ENCODE data around the gene BARHL1. TPM values are rescaled to one million over a fixed set of nuclear protein-coding genes. Genes with fewer than 3 reads are reported as not detected.

The BARHL1 gene
- total RNA-seq, 1 experiment from 2014 or later, result not detected

DNA sequence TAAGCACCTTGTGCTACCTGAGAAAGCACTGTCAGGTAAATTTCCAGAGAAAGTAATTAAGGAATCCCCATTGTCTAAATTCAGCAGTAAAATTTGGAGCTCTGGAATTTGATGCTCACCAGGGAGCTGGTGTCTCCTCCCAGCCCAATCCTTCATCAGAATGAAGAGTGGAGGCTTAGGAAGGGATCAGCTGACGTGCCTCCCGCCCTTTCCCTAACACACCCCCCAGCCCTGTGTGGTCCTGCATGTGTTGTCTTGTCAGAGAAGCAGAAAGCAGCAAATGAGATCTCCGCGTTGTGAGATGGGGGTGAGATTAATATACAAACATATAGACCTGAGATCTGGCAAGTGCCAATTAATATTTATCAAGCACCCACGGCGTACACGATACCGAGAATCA lies 26.9 kb upstream of the BARHL1 start:
- ChIA-PET CTCF (no interaction called here), RAD21 (ENCODE audit: low non-redundant PET in 1 of 2, low total read pairs in 2 of 2, uncharacterized antibody in 2 of 2, unreplicated experiment in 2 of 2) (no interaction called here), POLR2A (no interaction called here)
- no peaks in the 10 kb centered on the region for H3K9me2 ChIP-seq (ENCODE audit: insufficient read depth)
- no peak overlapping the region for H3K4me3 ChIP-seq (replicated peaks in 1 of 2; ENCODE audit: low read depth in 1 of 2, low read length in 2 of 2)
- H3K27ac ChIP-seq (ENCODE audit: low read depth, low read length), result no peak overlapping the region
- no peak overlapping the region for H3K9ac ChIP-seq (ENCODE audit: low read length)
- no peaks in the 10 kb centered on the region for H3K9me3 ChIP-seq (ENCODE audit: control insufficient read depth in 1 of 2, insufficient read depth in 1 of 2, low read depth in 1 of 2, low read length in 2 of 2)
- H3K27me3 ChIP-seq (ENCODE audit: insufficient read depth, low read length), result no peaks in the 10 kb centered on the region; the same call in 1 of the 2 replicates
- no peak overlapping the region for H3K4me2 ChIP-seq (ENCODE audit: low read length)
- H3K36me3 ChIP-seq (ENCODE audit: control insufficient read depth in 1 of 2, insufficient read depth in 2 of 2, low read length in 2 of 2), result no peaks in the 10 kb centered on the region
- ATAC-seq (no peak), DNase-seq (ENCODE audit: low read depth, low spot score) (no peak)
- no peaks in the 10 kb centered on the region for H3K79me2 ChIP-seq (ENCODE audit: insufficient read depth, low read length)
- TF ChIP-seq CBX3 (IDR thresholded peaks at IDR 0.05; ENCODE audit: low read depth) (no peak), JUND (IDR thresholded peaks at IDR 0.05) (no peak), EZH2 (IDR thresholded peaks at IDR 0.05) (no peak), EZH2phosphoT487 (IDR thresholded peaks at IDR 0.05; ENCODE audit: borderline replicate concordance) (no peak), ELF1 (IDR thresholded peaks at IDR 0.05; ENCODE audit: borderline replicate concordance, low read depth) (no peak), POLR2AphosphoS5 (IDR thresholded peaks at IDR 0.05; ENCODE audit: low read depth, low read length) (no peak), POLR2A (IDR thresholded peaks at IDR 0.05; ENCODE audit: borderline replicate concordance, extremely low read depth, insufficient read depth, insufficient read length) (no peak), FOSL1 (IDR thresholded peaks at IDR 0.05; ENCODE audit: low read depth) (no peak), CEBPB (IDR thresholded peaks at IDR 0.05; ENCODE audit: low read depth) (no peak), RAD21 (IDR thresholded peaks at IDR 0.05; ENCODE audit: low read depth) (no peak), YY1 (IDR thresholded peaks at IDR 0.05; ENCODE audit: extremely low read depth, insufficient replicate concordance, low read depth, low read length) (no peak), SIN3A (IDR thresholded peaks at IDR 0.05; ENCODE audit: low read depth) (no peak), ZFX (IDR thresholded peaks at IDR 0.05) (no peak), EGR1 (IDR thresholded peaks at IDR 0.05; ENCODE audit: low read depth) (no peak)
- TF ChIP-seq, protein P1, sequence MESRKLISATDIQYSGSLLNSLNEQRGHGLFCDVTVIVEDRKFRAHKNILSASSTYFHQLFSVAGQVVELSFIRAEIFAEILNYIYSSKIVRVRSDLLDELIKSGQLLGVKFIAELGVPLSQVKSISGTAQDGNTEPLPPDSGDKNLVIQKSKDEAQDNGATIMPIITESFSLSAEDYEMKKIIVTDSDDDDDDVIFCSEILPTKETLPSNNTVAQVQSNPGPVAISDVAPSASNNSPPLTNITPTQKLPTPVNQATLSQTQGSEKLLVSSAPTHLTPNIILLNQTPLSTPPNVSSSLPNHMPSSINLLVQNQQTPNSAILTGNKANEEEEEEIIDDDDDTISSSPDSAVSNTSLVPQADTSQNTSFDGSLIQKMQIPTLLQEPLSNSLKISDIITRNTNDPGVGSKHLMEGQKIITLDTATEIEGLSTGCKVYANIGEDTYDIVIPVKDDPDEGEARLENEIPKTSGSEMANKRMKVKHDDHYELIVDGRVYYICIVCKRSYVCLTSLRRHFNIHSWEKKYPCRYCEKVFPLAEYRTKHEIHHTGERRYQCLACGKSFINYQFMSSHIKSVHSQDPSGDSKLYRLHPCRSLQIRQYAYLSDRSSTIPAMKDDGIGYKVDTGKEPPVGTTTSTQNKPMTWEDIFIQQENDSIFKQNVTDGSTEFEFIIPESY (IDR thresholded peaks at IDR 0.05; ENCODE audit: extremely low read depth, insufficient replicate concordance, low read length), result no peak
- TF ChIP-seq, protein P2, sequence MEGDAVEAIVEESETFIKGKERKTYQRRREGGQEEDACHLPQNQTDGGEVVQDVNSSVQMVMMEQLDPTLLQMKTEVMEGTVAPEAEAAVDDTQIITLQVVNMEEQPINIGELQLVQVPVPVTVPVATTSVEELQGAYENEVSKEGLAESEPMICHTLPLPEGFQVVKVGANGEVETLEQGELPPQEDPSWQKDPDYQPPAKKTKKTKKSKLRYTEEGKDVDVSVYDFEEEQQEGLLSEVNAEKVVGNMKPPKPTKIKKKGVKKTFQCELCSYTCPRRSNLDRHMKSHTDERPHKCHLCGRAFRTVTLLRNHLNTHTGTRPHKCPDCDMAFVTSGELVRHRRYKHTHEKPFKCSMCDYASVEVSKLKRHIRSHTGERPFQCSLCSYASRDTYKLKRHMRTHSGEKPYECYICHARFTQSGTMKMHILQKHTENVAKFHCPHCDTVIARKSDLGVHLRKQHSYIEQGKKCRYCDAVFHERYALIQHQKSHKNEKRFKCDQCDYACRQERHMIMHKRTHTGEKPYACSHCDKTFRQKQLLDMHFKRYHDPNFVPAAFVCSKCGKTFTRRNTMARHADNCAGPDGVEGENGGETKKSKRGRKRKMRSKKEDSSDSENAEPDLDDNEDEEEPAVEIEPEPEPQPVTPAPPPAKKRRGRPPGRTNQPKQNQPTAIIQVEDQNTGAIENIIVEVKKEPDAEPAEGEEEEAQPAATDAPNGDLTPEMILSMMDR (IDR thresholded peaks at IDR 0.05 in 2 of 3, conservative IDR thresholded peaks at IDR 0.05 in 1 of 3; ENCODE audit: borderline replicate concordance in 1 of 3, insufficient read depth in 1 of 3, low read depth in 2 of 3, low read length in 2 of 3), result no peak
- TF ChIP-seq, protein P3, sequence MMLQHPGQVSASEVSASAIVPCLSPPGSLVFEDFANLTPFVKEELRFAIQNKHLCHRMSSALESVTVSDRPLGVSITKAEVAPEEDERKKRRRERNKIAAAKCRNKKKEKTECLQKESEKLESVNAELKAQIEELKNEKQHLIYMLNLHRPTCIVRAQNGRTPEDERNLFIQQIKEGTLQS (IDR thresholded peaks at IDR 0.05), result no peak
- TF ChIP-seq, protein P4, sequence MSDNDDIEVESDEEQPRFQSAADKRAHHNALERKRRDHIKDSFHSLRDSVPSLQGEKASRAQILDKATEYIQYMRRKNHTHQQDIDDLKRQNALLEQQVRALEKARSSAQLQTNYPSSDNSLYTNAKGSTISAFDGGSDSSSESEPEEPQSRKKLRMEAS (IDR thresholded peaks at IDR 0.05), result no peak
- TF ChIP-seq, protein P5, sequence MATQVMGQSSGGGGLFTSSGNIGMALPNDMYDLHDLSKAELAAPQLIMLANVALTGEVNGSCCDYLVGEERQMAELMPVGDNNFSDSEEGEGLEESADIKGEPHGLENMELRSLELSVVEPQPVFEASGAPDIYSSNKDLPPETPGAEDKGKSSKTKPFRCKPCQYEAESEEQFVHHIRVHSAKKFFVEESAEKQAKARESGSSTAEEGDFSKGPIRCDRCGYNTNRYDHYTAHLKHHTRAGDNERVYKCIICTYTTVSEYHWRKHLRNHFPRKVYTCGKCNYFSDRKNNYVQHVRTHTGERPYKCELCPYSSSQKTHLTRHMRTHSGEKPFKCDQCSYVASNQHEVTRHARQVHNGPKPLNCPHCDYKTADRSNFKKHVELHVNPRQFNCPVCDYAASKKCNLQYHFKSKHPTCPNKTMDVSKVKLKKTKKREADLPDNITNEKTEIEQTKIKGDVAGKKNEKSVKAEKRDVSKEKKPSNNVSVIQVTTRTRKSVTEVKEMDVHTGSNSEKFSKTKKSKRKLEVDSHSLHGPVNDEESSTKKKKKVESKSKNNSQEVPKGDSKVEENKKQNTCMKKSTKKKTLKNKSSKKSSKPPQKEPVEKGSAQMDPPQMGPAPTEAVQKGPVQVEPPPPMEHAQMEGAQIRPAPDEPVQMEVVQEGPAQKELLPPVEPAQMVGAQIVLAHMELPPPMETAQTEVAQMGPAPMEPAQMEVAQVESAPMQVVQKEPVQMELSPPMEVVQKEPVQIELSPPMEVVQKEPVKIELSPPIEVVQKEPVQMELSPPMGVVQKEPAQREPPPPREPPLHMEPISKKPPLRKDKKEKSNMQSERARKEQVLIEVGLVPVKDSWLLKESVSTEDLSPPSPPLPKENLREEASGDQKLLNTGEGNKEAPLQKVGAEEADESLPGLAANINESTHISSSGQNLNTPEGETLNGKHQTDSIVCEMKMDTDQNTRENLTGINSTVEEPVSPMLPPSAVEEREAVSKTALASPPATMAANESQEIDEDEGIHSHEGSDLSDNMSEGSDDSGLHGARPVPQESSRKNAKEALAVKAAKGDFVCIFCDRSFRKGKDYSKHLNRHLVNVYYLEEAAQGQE (IDR thresholded peaks at IDR 0.05; ENCODE audit: low read depth), result no peak
- no peaks in the 10 kb centered on the region for H4K20me1 ChIP-seq (ENCODE audit: insufficient read depth)
- no TSS peak for BruUV-seq (replicated peaks)
- H2AFZ ChIP-seq (ENCODE audit: low read depth, low read length, poor library complexity, severe bottlenecking), result no peak overlapping the region
- H3K4me1 ChIP-seq (ENCODE audit: control insufficient read depth in 1 of 2, insufficient read depth in 2 of 2, low read length in 2 of 2), result no peaks in the 10 kb centered on the region
- intact Hi-C loops (cut with micrococcal nuclease), result no loop called here

Measured in HCT116 (cell line).